ENCODE measurements around the gene CASP1.

Gene CASP1

GRCh38 chr11:105000797-105001196 lies 34.1 kb downstream of the CASP1 start:
- Histone ChIP-seq H3K27me3 (ENCODE audit: insufficient read depth, low read depth) (no peaks in the 10 kb centered on the region), H3K4me2 (no peak overlapping the region), H4K20me1 (ENCODE audit: insufficient read depth) (no peaks in the 10 kb centered on the region), H3K9ac (no peak overlapping the region), H2AFZ (ENCODE audit: low read depth) (no peak overlapping the region), H3K27ac (no peak overlapping the region), H3K4me1 (ENCODE audit: low read depth, poor library complexity, severe bottlenecking) (no peaks in the 10 kb centered on the region), H3K4me3 (IDR thresholded peaks at IDR 0.05; ENCODE audit: insufficient read depth, low read depth, low read length) (no peak overlapping the region), H3K36me3 (ENCODE audit: insufficient read depth) (no peaks in the 10 kb centered on the region), H3K79me2 (ENCODE audit: insufficient read depth, low read depth) (no peaks in the 10 kb centered on the region)
- TF ChIP-seq CTCF (conservative IDR thresholded peaks at IDR 0.05; ENCODE audit: low read depth, low read length) = peak; percentile 40; the same call in 1 of the 2 replicates

GRCh38 chr11:105000167-105000566 lies 34.8 kb downstream of the CASP1 start:
- Histone ChIP-seq H3K4me2 (no peak overlapping the region), H3K4me1 (ENCODE audit: low read depth, poor library complexity, severe bottlenecking) (no peaks in the 10 kb centered on the region), H3K36me3 (ENCODE audit: insufficient read depth) (no peaks in the 10 kb centered on the region), H2AFZ (ENCODE audit: low read depth) (no peak overlapping the region), H3K4me3 (IDR thresholded peaks at IDR 0.05; ENCODE audit: insufficient read depth, low read depth, low read length) (no peak overlapping the region), H3K9ac (no peak overlapping the region), H3K27me3 (ENCODE audit: insufficient read depth, low read depth) (no peaks in the 10 kb centered on the region), H3K79me2 (ENCODE audit: insufficient read depth, low read depth) (no peaks in the 10 kb centered on the region), H3K27ac (no peak overlapping the region), H4K20me1 (ENCODE audit: insufficient read depth) (no peaks in the 10 kb centered on the region)
- no peak for TF ChIP-seq CTCF (conservative IDR thresholded peaks at IDR 0.05; ENCODE audit: low read depth, low read length)

DNA sequence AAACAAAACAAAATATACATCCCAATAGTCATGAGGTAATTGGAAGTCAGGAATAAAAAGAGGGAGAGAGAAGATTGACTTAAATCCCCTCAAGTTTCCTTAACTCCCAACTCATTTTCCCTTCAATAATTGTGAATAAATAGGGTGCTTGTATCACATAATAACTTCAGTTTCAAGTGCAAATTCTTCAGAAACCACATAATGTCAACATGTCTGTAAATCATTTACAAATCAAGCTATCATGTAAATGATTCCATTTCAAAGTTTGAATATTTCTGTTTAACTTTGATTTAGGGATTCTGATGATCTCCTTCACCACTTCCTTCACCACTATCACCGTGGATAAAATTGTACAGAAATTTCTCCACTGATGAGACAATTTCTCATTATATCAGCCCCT lies 35.2 kb downstream of the CASP1 start:
- Histone ChIP-seq H3K79me2 (ENCODE audit: insufficient read depth, low read depth) (no peaks in the 10 kb centered on the region), H2AFZ (ENCODE audit: low read depth) (no peak overlapping the region)

DNA sequence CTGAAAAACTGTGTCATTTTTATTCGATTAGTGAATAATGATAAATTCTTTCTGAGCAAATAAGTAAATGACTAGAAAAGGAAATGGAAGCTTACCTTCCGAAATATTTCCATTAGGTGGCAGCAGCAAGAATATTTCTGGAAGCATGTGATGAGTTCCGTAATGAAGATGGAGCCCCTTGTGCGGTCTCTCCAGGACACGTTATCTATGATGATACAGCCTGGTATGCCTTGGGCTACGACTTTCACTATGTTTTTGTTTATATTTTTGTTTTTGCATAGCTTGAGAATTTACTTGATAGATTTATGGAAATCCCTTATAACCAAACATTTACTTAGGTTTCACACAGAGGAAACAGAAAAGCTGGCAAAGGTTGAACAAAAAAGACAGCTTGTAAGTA lies 37.7 kb downstream of the CASP1 start:
- TF ChIP-seq CTCF (conservative IDR thresholded peaks at IDR 0.05; ENCODE audit: low read depth, low read length) = no peak
- H3K4me3 ChIP-seq (IDR thresholded peaks at IDR 0.05; ENCODE audit: insufficient read depth, low read depth, low read length) = no peak overlapping the region
- H3K4me1 ChIP-seq (ENCODE audit: low read depth, poor library complexity, severe bottlenecking) = no peaks in the 10 kb centered on the region
- no peaks in the 10 kb centered on the region for H4K20me1 ChIP-seq (ENCODE audit: insufficient read depth)
- no peaks in the 10 kb centered on the region for H3K27me3 ChIP-seq (ENCODE audit: insufficient read depth, low read depth)
- no peak overlapping the region for H3K9ac ChIP-seq
- H2AFZ ChIP-seq (ENCODE audit: low read depth) = no peak overlapping the region
- no peaks in the 10 kb centered on the region for H3K79me2 ChIP-seq (ENCODE audit: insufficient read depth, low read depth)
- no peaks in the 10 kb centered on the region for H3K36me3 ChIP-seq (ENCODE audit: insufficient read depth)
- no peak overlapping the region for H3K4me2 ChIP-seq
- H3K27ac ChIP-seq = no peak overlapping the region

More for the DNA sequence above, 35.2 kb downstream of the CASP1 start:
- no peak overlapping the region for H3K4me2 ChIP-seq
- H3K27me3 ChIP-seq (ENCODE audit: insufficient read depth, low read depth) = no peaks in the 10 kb centered on the region
- no peak for TF ChIP-seq CTCF (conservative IDR thresholded peaks at IDR 0.05; ENCODE audit: low read depth, low read length)
- no peak overlapping the region for H3K4me3 ChIP-seq (IDR thresholded peaks at IDR 0.05; ENCODE audit: insufficient read depth, low read depth, low read length)
- no peak overlapping the region for H3K9ac ChIP-seq
- no peaks in the 10 kb centered on the region for H3K36me3 ChIP-seq (ENCODE audit: insufficient read depth)
- H3K27ac ChIP-seq = no peak overlapping the region
- no peaks in the 10 kb centered on the region for H4K20me1 ChIP-seq (ENCODE audit: insufficient read depth)
- no peaks in the 10 kb centered on the region for H3K4me1 ChIP-seq (ENCODE audit: low read depth, poor library complexity, severe bottlenecking)
